LNCAP (cell line): ENCODE results near the gene HSPD1.

Experiments
- CTCF ChIP-seq: fragments of 450-650 bp; IDR thresholded peaks from 2 replicates; pipeline ENCODE4 v1.5.1; 2017; ENCODE audit warnings: mild to moderate bottlenecking

The HSPD1 gene

GRCh38 chr2:197499594-197500502, at the start of gene HSPD1, which contains the start of gene HSPE1:
HSPD1 (minus strand) TSS chr2:197499840; CDS start chr2:197498848, 992 bp downstream.
HSPE1 (plus strand) TSS chr2:197500379; CDS start chr2:197500437, 58 bp downstream.
- no peak for TF ChIP-seq CTCF

- no peak for TF ChIP-seq CTCF
Observed at GRCh38 chr2:197548582-197548981, 48.9 kb upstream of the HSPD1 start.

GRCh38 chr2:197547163-197547900, 47.7 kb upstream of the HSPD1 start:
- TF ChIP-seq CTCF = no peak

GRCh38 chr2:197543206-197543605, 43.6 kb upstream of the HSPD1 start:
- TF ChIP-seq CTCF = no peak

- no peak for TF ChIP-seq CTCF
Observed at GRCh38 chr2:197539734-197540133, 40.1 kb upstream of the HSPD1 start.

GRCh38 chr2:197538412-197538811, 38.8 kb upstream of the HSPD1 start:
- no peak for TF ChIP-seq CTCF

- no peak for TF ChIP-seq CTCF
Observed at GRCh38 chr2:197517150-197517549, 17.5 kb upstream of the HSPD1 start.
